Right ventricle myocardium superior (tissue), 1 donor: ENCODE measurements around the gene ABCA13. TPM values are rescaled to one million over a fixed set of nuclear protein-coding genes. Genes with fewer than 3 reads are reported as not detected.
"Not testable (repeated sequence)": the region's sequence is repeated elsewhere in the genome, so short reads cannot be mapped to it uniquely, and the experiment has no call there.

ENCODE experiments used
- ATAC-seq: fragments of 200-7000 bp; cut with Tn5 transposase; one replicate; pipeline ENCODE4 v1.9.1; 2020; ENCODE audit warnings: mild to moderate bottlenecking; ENCODE audit not compliant: poor library complexity
- DNase-seq: peaks from one replicate; pipeline ENCODE4 v3.0.0-alpha.2; 2020
- intact Hi-C: fragments of 100-400 bp; cut with DNase I; formaldehyde crosslinking; loops from one replicate; pipeline ENCODE4 v1.11.2; 2022
- total RNA-seq: library from RNA; stranded (reverse); fragmentation: NEBNext Ultra II Directional; extraction: Animal tissue kit (Norgen Biotek cat#: 25700); gene quantifications from one replicate; pipeline ENCODE4 v1.2.1, GENCODE V29; 2021
- donor health status: DM: no; HTN: yes; CAD: no; lungs with severe emphysema.

Gene ABCA13
- total RNA-seq, 1 donor from 2014 or later, result 0.16 TPM

- intact Hi-C loops, result no loop called here
- ATAC-seq (no peak), DNase-seq (no peak)
These were observed 2.6 kb downstream of the ABCA13 start for GRCh38 chr7:48173756-48174382.

- intact Hi-C loops, result no loop called here
- ATAC-seq (no peak), DNase-seq (no peak)
These were observed 3.8 kb downstream of the ABCA13 start for GRCh38 chr7:48175019-48175418.

GRCh38 chr7:48176356-48176893, 5.2 kb downstream of the ABCA13 start:
- intact Hi-C loops, result no loop called here
- DNase-seq (no peak), ATAC-seq (no peak)

GRCh38 chr7:48177271-48177670, 6.0 kb downstream of the ABCA13 start:
- intact Hi-C loops, result no loop called here
- ATAC-seq (no peak), DNase-seq (no peak)

GRCh38 chr7:48179496-48180030, 8.3 kb downstream of the ABCA13 start:
- DNase-seq (no peak), ATAC-seq (no peak)
- intact Hi-C loops, result no loop called here

- ATAC-seq (no peak), DNase-seq (no peak)
- intact Hi-C loops, result no loop called here
These were observed 9.7 kb downstream of the ABCA13 start for GRCh38 chr7:48180981-48181380.

- DNase-seq, result no peak
- intact Hi-C loops, result no loop called here
- ATAC-seq, result no peak
These were observed 11.6 kb downstream of the ABCA13 start for GRCh38 chr7:48182718-48183369.

GRCh38 chr7:48183370-48183743, 12.1 kb downstream of the ABCA13 start:
- intact Hi-C loops, result no loop called here
- no peak for DNase-seq
- no peak for ATAC-seq

GRCh38 chr7:48183965-48184364, 12.7 kb downstream of the ABCA13 start:
- ATAC-seq, result no peak
- no peak for DNase-seq
- intact Hi-C loops, result no loop called here

- intact Hi-C loops, result no loop called here
- ATAC-seq, result no peak
These were observed 17.7 kb downstream of the ABCA13 start for GRCh38 chr7:48188776-48189520.

GRCh38 chr7:48192996-48193395, 21.7 kb downstream of the ABCA13 start:
- DNase-seq (no peak), ATAC-seq (no peak)
- intact Hi-C loops, result no loop called here

More at GRCh38 chr7:48188776-48189520, 17.7 kb downstream of the ABCA13 start:
- no peak for DNase-seq

- intact Hi-C loops, result no loop called here
- ATAC-seq (no peak), DNase-seq (no peak)
These were observed 22.2 kb downstream of the ABCA13 start for GRCh38 chr7:48193421-48193820.

GRCh38 chr7:48200946-48201589, 29.8 kb downstream of the ABCA13 start:
- DNase-seq, ATAC-seq, intact Hi-C loops: not testable (repeated sequence)

GRCh38 chr7:48202916-48203315, 31.7 kb downstream of the ABCA13 start:
- ATAC-seq, intact Hi-C loops: not testable (repeated sequence)

GRCh38 chr7:48207155-48207675, 36.0 kb downstream of the ABCA13 start:
- no peak for DNase-seq
- intact Hi-C loops, result no loop called here
- ATAC-seq, result no peak

More at GRCh38 chr7:48202916-48203315, 31.7 kb downstream of the ABCA13 start:
- not testable (repeated sequence) for DNase-seq

GRCh38 chr7:48209004-48209600, 37.8 kb downstream of the ABCA13 start:
- DNase-seq, result no peak
- intact Hi-C loops, result no loop called here
- no peak for ATAC-seq

- no peak for DNase-seq
- no peak for ATAC-seq
- intact Hi-C loops, result no loop called here
These were observed 42.0 kb downstream of the ABCA13 start for GRCh38 chr7:48213226-48213625.

- no peak for ATAC-seq
- intact Hi-C loops, result no loop called here
These were observed 46.0 kb downstream of the ABCA13 start for GRCh38 chr7:48217266-48217665.

More at GRCh38 chr7:48217266-48217665, 46.0 kb downstream of the ABCA13 start:
- DNase-seq, result no peak
